ENCODE results near the gene TNF.

Gene TNF

DNA sequence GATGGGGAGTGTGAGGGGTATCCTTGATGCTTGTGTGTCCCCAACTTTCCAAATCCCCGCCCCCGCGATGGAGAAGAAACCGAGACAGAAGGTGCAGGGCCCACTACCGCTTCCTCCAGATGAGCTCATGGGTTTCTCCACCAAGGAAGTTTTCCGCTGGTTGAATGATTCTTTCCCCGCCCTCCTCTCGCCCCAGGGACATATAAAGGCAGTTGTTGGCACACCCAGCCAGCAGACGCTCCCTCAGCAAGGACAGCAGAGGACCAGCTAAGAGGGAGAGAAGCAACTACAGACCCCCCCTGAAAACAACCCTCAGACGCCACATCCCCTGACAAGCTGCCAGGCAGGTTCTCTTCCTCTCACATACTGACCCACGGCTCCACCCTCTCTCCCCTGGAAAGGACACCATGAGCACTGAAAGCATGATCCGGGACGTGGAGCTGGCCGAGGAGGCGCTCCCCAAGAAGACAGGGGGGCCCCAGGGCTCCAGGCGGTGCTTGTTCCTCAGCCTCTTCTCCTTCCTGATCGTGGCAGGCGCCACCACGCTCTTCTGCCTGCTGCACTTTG lies at the start of gene TNF:
TSS of gene TNF (plus strand) at position 231 of the 567 bp plus-strand sequence. CDS start at position 408, 177 bp downstream.
- peak in 4 of 10 donors; percentile 28 to 87 (median 32) for DNase-seq
- intact Hi-C loops (cut with DNase I), result no loop called here

GRCh38 chr6:31525932-31526591 lies 49.3 kb upstream of the TNF start:
- no peak for DNase-seq
- intact Hi-C loops (cut with DNase I), result no loop called here

DNA sequence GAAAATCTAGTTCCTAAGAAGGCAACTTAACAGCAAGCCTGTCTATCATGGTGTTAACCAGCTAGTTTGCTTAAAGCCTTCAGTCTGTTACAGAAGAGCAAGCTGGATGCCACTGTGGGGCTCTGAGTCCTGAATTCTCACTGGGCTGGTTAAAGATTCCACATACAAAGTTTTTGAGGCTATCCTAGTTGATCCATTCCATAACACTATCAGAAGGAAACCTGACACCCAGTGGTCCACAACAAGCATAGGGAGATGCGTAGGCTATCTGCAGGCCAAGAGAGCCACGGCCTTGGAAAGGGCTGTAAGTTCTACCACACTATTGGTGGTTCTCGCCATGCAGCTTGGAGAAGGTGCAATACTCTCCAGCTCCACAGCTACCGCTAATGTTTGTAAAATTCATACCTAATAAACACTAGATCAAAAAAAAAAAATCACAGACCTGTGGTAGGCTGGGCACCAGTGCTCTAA lies 47.0 kb upstream of the TNF start:
- DNase-seq, result no peak
- intact Hi-C loops (cut with DNase I), result no loop called here

DNA sequence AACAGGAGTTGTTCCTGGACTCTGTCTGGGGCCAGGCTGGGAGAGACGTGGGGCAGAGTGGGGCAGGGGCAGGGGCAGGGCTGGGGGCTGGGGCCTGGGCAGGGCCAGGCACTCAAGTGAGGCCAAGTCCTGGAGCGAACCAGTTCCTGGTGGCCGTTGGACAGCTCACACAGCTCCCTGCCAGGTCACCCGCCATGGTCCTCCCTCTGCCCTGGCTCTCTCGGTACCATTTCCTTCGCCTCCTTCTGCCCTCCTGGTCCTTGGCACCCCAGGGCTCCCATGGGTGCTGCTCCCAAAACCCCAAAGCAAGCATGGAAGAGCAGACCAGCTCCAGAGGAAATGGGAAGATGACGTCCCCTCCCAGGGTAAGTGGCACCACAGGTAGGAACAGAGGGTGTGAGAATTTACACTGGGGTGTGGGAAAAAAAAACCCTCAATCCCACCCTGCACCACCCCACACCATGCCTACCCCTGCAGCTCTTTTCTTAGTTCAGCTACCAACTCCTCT lies 46.5 kb upstream of the TNF start, which contains the start of gene MCCD1:
TSS of gene MCCD1 (plus strand) at position 142 of the 508 bp plus-strand sequence. CDS start at position 195, 53 bp downstream.
- intact Hi-C loops (cut with DNase I), result no loop called here
- DNase-seq, result peak in 1 of 10 donors; percentile 76

- intact Hi-C loops (cut with DNase I), result no loop called here
- peak in 1 of 10 donors; percentile 80 for DNase-seq
Observed at GRCh38 chr6:31529329-31530150, 45.8 kb upstream of the TNF start.

DNA sequence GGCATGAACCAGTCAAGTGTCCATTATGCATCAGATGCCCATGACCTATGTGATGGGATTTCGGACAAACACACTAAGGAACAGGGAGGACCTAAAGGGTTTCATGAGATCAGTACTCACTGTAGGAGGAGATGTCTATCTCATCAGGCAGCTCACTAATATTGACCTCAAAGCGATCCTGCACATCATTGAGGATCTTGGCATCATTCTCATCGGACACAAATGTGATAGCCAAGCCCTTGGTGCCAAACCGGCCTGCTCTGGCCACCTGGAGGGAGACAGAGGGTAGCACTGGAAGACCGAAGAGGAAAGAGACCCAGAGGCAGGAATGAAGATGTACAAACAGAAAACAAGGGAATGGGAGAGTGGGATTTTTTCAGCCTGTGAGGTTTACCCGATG lies 44.7 kb upstream of the TNF start:
- intact Hi-C loops (cut with DNase I), result no loop called here
- DNase-seq, result peak in 1 of 10 donors; percentile 54

- DNase-seq, result peak in 1 of 10 donors; percentile 49
- intact Hi-C loops (cut with DNase I), result no loop called here
Observed at GRCh38 chr6:31531162-31531561, 44.2 kb upstream of the TNF start.

DNA sequence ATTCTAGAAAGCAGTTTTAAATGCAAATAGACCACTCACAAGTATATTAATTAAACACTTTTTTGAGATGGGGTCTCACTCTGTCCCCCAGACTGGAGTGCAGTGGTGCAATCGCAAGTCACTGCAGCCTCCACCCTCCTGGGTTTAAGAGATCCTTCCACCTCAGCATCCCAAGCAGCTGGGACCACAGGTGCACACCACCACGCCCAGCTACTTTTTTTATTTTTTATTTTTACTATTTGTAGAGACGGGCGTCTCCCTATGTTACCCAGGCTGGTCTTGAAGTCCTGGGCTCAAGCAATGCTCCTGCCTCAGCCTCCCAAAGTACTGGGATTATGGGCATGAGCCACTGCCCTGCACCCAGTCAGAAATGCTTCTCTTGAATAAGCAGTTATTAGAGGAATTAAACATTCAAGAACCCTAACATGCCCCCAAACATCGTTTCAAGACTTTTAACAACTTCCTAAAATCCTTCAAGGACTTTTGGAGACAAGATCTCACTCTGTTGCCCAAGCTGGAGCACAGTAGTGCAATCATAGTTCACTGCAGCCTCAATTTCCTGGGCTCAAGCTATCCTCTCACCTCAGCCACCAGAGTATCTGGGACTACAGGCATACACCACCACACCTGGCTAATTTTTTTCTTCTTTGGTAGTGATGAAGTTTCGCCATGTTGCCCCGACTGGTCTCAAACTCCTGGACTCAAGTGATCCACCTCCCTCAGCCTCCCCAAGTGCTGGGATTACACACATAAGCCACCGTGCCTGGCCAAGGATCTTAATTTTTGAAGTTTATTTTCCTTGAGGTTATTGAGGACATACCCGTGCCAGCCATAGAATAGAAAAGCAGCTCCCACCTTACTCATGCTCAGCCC lies 43.4 kb upstream of the TNF start:
- intact Hi-C loops (cut with DNase I), result no loop called here
- no peak for DNase-seq

- DNase-seq, result no peak
- intact Hi-C loops (cut with DNase I), result no loop called here
Observed at GRCh38 chr6:31532644-31533454, 42.5 kb upstream of the TNF start.

GRCh38 chr6:31533455-31533841 lies 41.9 kb upstream of the TNF start:
- no peak for DNase-seq
- intact Hi-C loops (cut with DNase I), result no loop called here

- intact Hi-C loops (cut with DNase I), result no loop called here
- DNase-seq, result peak in 1 of 10 donors; percentile 33
Observed at GRCh38 chr6:31534011-31534410, 41.4 kb upstream of the TNF start.

DNA sequence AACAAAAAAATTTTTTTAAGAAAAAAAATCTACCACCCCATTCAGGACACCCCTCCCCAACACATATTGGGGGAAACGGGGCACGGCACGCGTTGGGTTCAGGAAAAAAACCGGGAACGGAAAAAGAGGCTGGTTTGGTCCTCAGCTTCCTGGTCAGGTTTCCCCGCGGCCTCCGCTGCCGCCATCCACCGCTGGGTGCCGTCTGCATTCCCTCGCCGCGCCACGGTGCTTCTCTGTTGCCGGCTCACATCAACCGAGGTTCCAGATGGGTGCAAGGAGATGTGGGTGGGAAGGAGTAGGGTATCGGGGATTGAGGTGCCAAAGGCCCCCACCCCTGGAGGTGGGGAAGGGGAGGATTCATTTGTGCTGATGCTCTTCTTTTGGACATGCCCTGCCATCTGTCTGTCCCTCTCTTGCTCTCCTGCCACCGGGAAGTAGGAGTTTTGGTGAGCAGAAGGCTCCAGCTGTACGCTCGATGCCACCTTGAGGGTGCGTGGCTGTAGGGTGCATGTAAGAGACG lies 40.8 kb upstream of the TNF start:
- DNase-seq, result peak in 2 of 10 donors; percentile 76 to 84
- intact Hi-C loops (cut with DNase I), result no loop called here

DNA sequence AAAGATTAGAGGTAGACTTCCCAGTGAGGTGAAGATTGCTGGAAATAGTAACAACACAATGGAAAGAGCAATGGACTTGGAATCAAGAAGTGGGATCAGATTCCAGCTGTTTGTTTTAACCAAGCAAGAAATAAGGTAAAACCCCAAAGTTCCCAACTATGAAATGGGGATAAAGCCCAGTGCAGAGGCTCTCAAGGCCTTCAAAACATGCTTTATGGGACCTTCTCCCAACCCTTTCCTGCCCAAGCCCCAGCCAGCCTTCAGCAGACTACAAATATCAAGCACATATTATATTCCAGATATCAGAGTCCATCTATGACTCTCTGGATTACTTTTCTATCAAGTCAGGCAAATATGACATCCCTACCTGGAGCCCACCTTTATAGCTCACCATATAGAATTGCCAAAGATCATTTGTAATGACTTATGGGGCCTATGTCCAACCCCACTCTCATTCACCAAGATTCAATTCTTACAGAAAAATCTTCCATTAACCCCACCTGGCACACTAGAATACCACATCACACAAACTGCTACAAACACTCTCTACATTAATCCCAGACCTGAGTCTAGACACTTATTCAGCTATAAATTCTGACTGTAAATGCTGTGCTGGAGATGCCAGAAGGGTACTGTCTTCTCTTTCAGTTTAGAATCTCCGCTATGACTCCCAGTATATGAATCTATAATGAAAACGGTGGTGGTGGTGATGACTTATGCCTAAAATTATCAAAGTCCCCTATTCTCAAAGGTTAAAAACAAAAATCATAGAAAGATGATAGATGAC lies 39.6 kb upstream of the TNF start:
- intact Hi-C loops (cut with DNase I), result no loop called here
- DNase-seq, result no peak

GRCh38 chr6:31538805-31539400 lies 36.5 kb upstream of the TNF start:
- intact Hi-C loops (cut with DNase I), result no loop called here
- no peak for DNase-seq

GRCh38 chr6:31540640-31541039 lies 34.7 kb upstream of the TNF start:
- no peak for DNase-seq
- intact Hi-C loops (cut with DNase I), result loop anchor here (5.0 to 10.0 kb wide), 4 partner anchors 122 to 414 kb away; partner anchors contain the start of genes C6orf47, GPANK1, NELFE and NEU1

DNA sequence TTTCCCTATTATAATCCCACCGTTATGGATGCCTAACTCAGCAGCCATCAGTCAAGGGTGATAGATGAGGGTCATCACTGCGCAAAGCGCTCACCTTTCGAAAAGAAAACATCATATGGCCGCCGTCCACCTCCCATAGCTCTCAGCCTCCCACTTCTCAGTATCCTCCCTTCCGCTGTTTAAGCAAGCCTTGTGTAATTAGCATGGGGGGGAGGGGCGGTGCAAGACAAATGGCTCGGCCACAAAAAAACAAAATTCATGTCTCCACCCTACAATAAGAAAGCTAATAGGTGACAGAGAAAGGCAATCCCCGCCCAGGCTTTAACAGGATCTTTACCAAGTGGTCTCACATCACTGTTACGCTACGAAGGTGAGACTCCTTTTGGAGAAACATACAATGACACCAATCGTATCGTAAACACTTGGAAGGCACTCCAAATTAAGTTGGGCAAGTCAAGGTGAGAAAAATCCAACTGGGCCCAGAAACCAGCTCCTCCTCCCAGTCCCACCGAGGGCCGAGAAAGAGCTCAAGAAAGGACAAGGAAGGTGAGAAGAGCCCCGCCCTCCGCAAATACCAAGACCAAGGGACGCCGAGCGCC lies 34.2 kb upstream of the TNF start:
- DNase-seq, result no peak
- intact Hi-C loops (cut with DNase I), result loop anchor here (5.0 to 10.0 kb wide), 4 partner anchors 121 to 414 kb away; partner anchors contain the start of genes C6orf47, GPANK1, NELFE and NEU1

All from posterior cingulate gyrus (tissue), 11 donors.